DOHH2 (cell line): Measurements from ENCODE around the gene SIPA1L3.

Source experiments
- H3F3A ChIP-seq: fragments of 200-600 bp; sonication (generic), shearing (Covaris generic); 2 replicates; pipeline ENCODE4 v1.6.0; 2016; ENCODE audit warnings: antibody characterized with exemption, mild to moderate bottlenecking; ENCODE audit not compliant: control insufficient read depth, insufficient read depth
- H3K27ac ChIP-seq: fragments of 200-600 bp; sonication (generic); 2 replicates; pipeline ENCODE4 v1.5.1; 2014; ENCODE audit warnings: low read depth, mild to moderate bottlenecking, low read length, moderate library complexity
- H3K27me3 ChIP-seq: fragments of 200-600 bp; sonication (generic); 2 replicates; pipeline ENCODE4 v1.6.1; 2014; ENCODE audit warnings: mild to moderate bottlenecking, low read length, mixed read lengths; ENCODE audit not compliant: control insufficient read depth
- H3K36me3 ChIP-seq: fragments of 200-600 bp; sonication (generic); 2 replicates; pipeline ENCODE4 v1.6.1; 2014; ENCODE audit warnings: mild to moderate bottlenecking, low read length, moderate library complexity, mixed read lengths; ENCODE audit not compliant: control insufficient read depth
- H3K4me1 ChIP-seq: fragments of 200-600 bp; sonication (generic); 2 replicates; pipeline ENCODE4 v1.6.1; 2014; ENCODE audit warnings: mild to moderate bottlenecking, low read length, mixed read lengths; ENCODE audit not compliant: control insufficient read depth
- H3K4me2 ChIP-seq: fragments of 200-600 bp; sonication (generic); 2 replicates; pipeline ENCODE4 v1.6.0; 2014; ENCODE audit warnings: mild to moderate bottlenecking, low read length, moderate library complexity
- H3K4me3 ChIP-seq: fragments of 200-600 bp; sonication (generic); 2 replicates; pipeline ENCODE4 v1.5.1; 2014; ENCODE audit warnings: mild to moderate bottlenecking, low read length, mixed read lengths
- H3K79me2 ChIP-seq: fragments of 200-600 bp; sonication (generic); 2 replicates; pipeline ENCODE4 v1.6.1; 2014; ENCODE audit warnings: mild to moderate bottlenecking, low read length, mixed read lengths; ENCODE audit not compliant: control insufficient read depth
- H3K9me2 ChIP-seq: fragments of 200-600 bp; sonication (generic); replicated peaks from 2 replicates; pipeline ENCODE4 v1.6.1; 2014; ENCODE audit warnings: mild to moderate bottlenecking, low read length, mixed read lengths; ENCODE audit not compliant: control insufficient read depth
- H3K9me3 ChIP-seq: fragments of 200-600 bp; sonication (generic); 2 replicates; pipeline ENCODE4 v1.6.1; 2014; ENCODE audit warnings: antibody characterized with exemption, low read length, mixed read lengths; ENCODE audit not compliant: control insufficient read depth, insufficient read depth
- H4K20me1 ChIP-seq: fragments of 200-600 bp; sonication (generic); 2 replicates; pipeline ENCODE4 v1.6.0; 2014; ENCODE audit warnings: low read depth, mild to moderate bottlenecking, antibody characterized with exemption, low read length, moderate library complexity; ENCODE audit not compliant: control insufficient read depth, insufficient read depth
- EZH2phosphoT487 ChIP-seq: fragments of 200-600 bp; sonication (generic); IDR thresholded peaks from 2 replicates; pipeline ENCODE4 v1.6.1; 2017; ENCODE audit warnings: borderline replicate concordance, mild to moderate bottlenecking, antibody characterized with exemption, low read length, moderate library complexity, mixed read lengths
- TF ChIP-seq, protein P1 (sequence below): fragments of 200-600 bp; sonication (generic); IDR thresholded peaks from one replicate; pipeline ENCODE4 v1.5.1; 2014; ENCODE audit warnings: antibody characterized with exemption, mild to moderate bottlenecking, low read depth, low read length; ENCODE audit not compliant: poor library complexity, severe bottlenecking

Gene SIPA1L3

GRCh38 chr19:38210458-38210987 is 303.5 kb downstream of the SIPA1L3 start:
- no peaks in the 10 kb centered on the region for H4K20me1 ChIP-seq
- peaks cover 19% of the 10 kb centered on the region for H3K4me1 ChIP-seq
- no peak overlapping the region for H3K4me3 ChIP-seq
- no peaks in the 10 kb centered on the region for H3K36me3 ChIP-seq
- H3K79me2 ChIP-seq, result no peaks in the 10 kb centered on the region
- no peaks in the 10 kb centered on the region for H3F3A ChIP-seq
- H3K4me2 ChIP-seq, result no peak overlapping the region
- H3K9me2 ChIP-seq, result no peaks in the 10 kb centered on the region
- H3K27me3 ChIP-seq, result peaks cover 20% of the 10 kb centered on the region
- no peak overlapping the region for H3K27ac ChIP-seq
- H3K9me3 ChIP-seq, result no peaks in the 10 kb centered on the region
- no peak for TF ChIP-seq EZH2phosphoT487
- TF ChIP-seq, protein P1, sequence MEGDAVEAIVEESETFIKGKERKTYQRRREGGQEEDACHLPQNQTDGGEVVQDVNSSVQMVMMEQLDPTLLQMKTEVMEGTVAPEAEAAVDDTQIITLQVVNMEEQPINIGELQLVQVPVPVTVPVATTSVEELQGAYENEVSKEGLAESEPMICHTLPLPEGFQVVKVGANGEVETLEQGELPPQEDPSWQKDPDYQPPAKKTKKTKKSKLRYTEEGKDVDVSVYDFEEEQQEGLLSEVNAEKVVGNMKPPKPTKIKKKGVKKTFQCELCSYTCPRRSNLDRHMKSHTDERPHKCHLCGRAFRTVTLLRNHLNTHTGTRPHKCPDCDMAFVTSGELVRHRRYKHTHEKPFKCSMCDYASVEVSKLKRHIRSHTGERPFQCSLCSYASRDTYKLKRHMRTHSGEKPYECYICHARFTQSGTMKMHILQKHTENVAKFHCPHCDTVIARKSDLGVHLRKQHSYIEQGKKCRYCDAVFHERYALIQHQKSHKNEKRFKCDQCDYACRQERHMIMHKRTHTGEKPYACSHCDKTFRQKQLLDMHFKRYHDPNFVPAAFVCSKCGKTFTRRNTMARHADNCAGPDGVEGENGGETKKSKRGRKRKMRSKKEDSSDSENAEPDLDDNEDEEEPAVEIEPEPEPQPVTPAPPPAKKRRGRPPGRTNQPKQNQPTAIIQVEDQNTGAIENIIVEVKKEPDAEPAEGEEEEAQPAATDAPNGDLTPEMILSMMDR, result no peak

DNA sequence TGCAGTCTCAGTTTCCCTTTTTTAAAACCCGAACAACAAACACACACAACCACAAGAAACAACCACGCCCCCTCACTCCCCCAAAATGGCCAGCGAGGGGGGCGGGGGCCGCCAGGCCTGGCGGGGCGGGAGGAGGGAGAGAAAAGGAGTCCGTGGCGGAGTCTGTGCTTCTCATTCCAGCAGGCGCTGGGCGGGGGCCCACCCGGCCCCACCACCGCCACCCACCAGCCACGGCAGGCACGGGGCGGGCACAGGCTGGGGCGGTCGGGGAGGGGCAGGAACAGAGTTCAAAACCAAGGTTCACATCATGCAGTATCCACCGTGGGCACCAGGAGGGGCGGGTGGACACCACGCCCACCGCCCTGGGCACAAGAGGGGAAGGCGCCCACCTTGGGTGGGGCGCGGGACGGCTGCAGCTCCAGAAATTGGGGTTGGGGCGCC is 304.2 kb downstream of the SIPA1L3 start:
- H3F3A ChIP-seq, result no peaks in the 10 kb centered on the region
- H3K4me1 ChIP-seq, result peaks cover 19% of the 10 kb centered on the region
- no peaks in the 10 kb centered on the region for H4K20me1 ChIP-seq
- no peak overlapping the region for H3K4me3 ChIP-seq
- H3K36me3 ChIP-seq, result no peaks in the 10 kb centered on the region
- H3K4me2 ChIP-seq, result no peak overlapping the region
- no peaks in the 10 kb centered on the region for H3K9me2 ChIP-seq
- H3K79me2 ChIP-seq, result no peaks in the 10 kb centered on the region
- no peaks in the 10 kb centered on the region for H3K9me3 ChIP-seq
- TF ChIP-seq, protein P1, result no peak
- TF ChIP-seq EZH2phosphoT487, result no peak
- H3K27me3 ChIP-seq, result peaks cover 20% of the 10 kb centered on the region
- H3K27ac ChIP-seq, result no peak overlapping the region

DNA sequence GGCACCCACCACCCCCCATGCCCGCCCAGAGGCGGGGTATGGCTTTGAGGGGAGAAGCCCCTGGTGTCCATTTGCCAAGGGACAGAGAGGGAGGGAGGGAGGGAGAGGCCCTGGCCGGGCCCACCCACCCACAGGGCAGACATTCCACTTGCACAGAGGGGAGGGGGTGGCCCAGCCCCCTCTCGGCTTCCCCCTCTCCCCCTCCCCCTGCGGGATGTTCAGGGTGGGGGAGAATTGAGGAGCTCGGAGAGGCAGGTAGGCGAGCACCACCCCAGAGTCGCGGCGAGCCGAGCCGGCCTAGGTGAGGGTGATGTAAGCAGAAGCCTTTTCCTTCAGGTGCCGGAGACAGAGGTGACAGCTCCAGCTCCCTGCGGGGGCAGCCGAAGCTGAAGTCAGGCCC is 304.8 kb downstream of the SIPA1L3 start:
- Histone ChIP-seq H3K4me2 (no peak overlapping the region), H4K20me1 (no peaks in the 10 kb centered on the region), H3K9me2 (no peaks in the 10 kb centered on the region), H3F3A (no peaks in the 10 kb centered on the region), H3K27ac (no peak overlapping the region), H3K4me3 (no peak overlapping the region), H3K36me3 (no peaks in the 10 kb centered on the region), H3K4me1 (peaks cover 19% of the 10 kb centered on the region), H3K9me3 (no peaks in the 10 kb centered on the region), H3K27me3 (peaks cover 20% of the 10 kb centered on the region), H3K79me2 (no peaks in the 10 kb centered on the region)
- TF ChIP-seq, protein P1, result no peak
- TF ChIP-seq EZH2phosphoT487, result no peak
